HepG2 (cell line): ENCODE data around the gene DTNB. TPM values are rescaled to one million over a fixed set of nuclear protein-coding genes. Genes with fewer than 3 reads are reported as not detected.

Source experiments
- DZIP1 ChIP-seq: sonication (generic); formaldehyde crosslinking; IDR thresholded peaks from 2 replicates; pipeline ENCODE4 v1.5.0; 2020; ENCODE audit warnings: mild to moderate bottlenecking, missing genetic modification reagents
- HNF1B ChIP-seq: sonication (generic); formaldehyde crosslinking; IDR thresholded peaks from 2 replicates; pipeline ENCODE4 v1.5.1; 2020; ENCODE audit warnings: mild to moderate bottlenecking, moderate library complexity, missing genetic modification reagents
- HNF4A ChIP-seq: sonication (generic); formaldehyde crosslinking; IDR thresholded peaks from 2 replicates; pipeline ENCODE4 v1.4.0; 2020; ENCODE audit warnings: missing genetic modification reagents
- HOXA9 ChIP-seq: sonication (generic); formaldehyde crosslinking; IDR thresholded peaks from 2 replicates; pipeline ENCODE4 v1.8.1; 2022; ENCODE audit warnings: missing genetic modification reagents, mild to moderate bottlenecking, moderate library complexity, borderline replicate concordance
- LRRFIP1 ChIP-seq: sonication (generic); formaldehyde crosslinking; conservative IDR thresholded peaks from 2 replicates; pipeline ENCODE4 v1.4.0; 2020; ENCODE audit warnings: missing genetic modification reagents
- MAF1 ChIP-seq: sonication (generic); formaldehyde crosslinking; IDR thresholded peaks from 2 replicates; pipeline ENCODE4 v1.5.0; 2020; ENCODE audit warnings: missing genetic modification reagents, borderline replicate concordance
- MEIS1 ChIP-seq: sonication (generic); formaldehyde crosslinking; IDR thresholded peaks from 2 replicates; pipeline ENCODE4 v1.9.0; 2021; ENCODE audit warnings: mild to moderate bottlenecking, missing genetic modification reagents, moderate library complexity, borderline replicate concordance
- MYC ChIP-seq: sonication (generic); formaldehyde crosslinking; IDR thresholded peaks from 2 replicates; pipeline ENCODE4 v1.9.0; 2021; ENCODE audit warnings: missing genetic modification reagents, borderline replicate concordance
- SAP130 ChIP-seq: IDR thresholded peaks from 2 replicates; pipeline ENCODE4 v1.6.1; 2016; ENCODE audit warnings: low read depth
- THAP11 ChIP-seq: IDR thresholded peaks from 2 replicates; pipeline ENCODE4 v1.6.1; 2016; ENCODE audit warnings: missing biosample characterization, missing genetic modification reagents
- UBTF ChIP-seq: sonication (generic); formaldehyde crosslinking; IDR thresholded peaks from 2 replicates; pipeline ENCODE4 v1.4.0; 2020; ENCODE audit warnings: mild to moderate bottlenecking, missing genetic modification reagents
- ZNF10 ChIP-seq: sonication (generic); formaldehyde crosslinking; IDR thresholded peaks from 2 replicates; pipeline ENCODE4 v1.4.0; 2020; ENCODE audit warnings: mild to moderate bottlenecking, low read depth, missing genetic modification reagents, borderline replicate concordance
- ZNF180 ChIP-seq: sonication (generic); formaldehyde crosslinking; IDR thresholded peaks from 2 replicates; pipeline ENCODE4 v1.4.0; 2020; ENCODE audit warnings: low read depth, missing genetic modification reagents, borderline replicate concordance
- ZNF331 ChIP-seq: sonication (generic); formaldehyde crosslinking; IDR thresholded peaks from 2 replicates; pipeline ENCODE4 v1.4.0; 2020; ENCODE audit warnings: missing genetic modification reagents
- ZNF343 ChIP-seq: sonication (generic); formaldehyde crosslinking; IDR thresholded peaks from 2 replicates; pipeline ENCODE4 v1.4.0; 2020; ENCODE audit warnings: mild to moderate bottlenecking, missing genetic modification reagents
- ZNF430 ChIP-seq: sonication (generic); formaldehyde crosslinking; IDR thresholded peaks from 2 replicates; pipeline ENCODE4 v1.9.0; 2021; ENCODE audit warnings: mild to moderate bottlenecking, missing genetic modification reagents
- ZNF44 ChIP-seq: sonication (generic); formaldehyde crosslinking; IDR thresholded peaks from 2 replicates; pipeline ENCODE4 v1.5.1; 2020; ENCODE audit warnings: mild to moderate bottlenecking, missing genetic modification reagents
- ZNF501 ChIP-seq: sonication (generic); formaldehyde crosslinking; IDR thresholded peaks from 2 replicates; pipeline ENCODE4 v1.5.1; 2020; ENCODE audit warnings: mild to moderate bottlenecking, moderate library complexity, missing genetic modification reagents
- ZNF557 ChIP-seq: sonication (generic); formaldehyde crosslinking; IDR thresholded peaks from 2 replicates; pipeline ENCODE4 v1.4.0; 2020; ENCODE audit warnings: missing genetic modification reagents
- ZNF775 ChIP-seq: sonication (generic); formaldehyde crosslinking; IDR thresholded peaks from 2 replicates; pipeline ENCODE4 v1.4.0; 2020; ENCODE audit warnings: missing genetic modification reagents, mild to moderate bottlenecking, moderate library complexity, borderline replicate concordance
- ZSCAN30 ChIP-seq: sonication (generic); formaldehyde crosslinking; IDR thresholded peaks from 2 replicates; pipeline ENCODE4 v1.5.0; 2020; ENCODE audit warnings: mild to moderate bottlenecking, missing genetic modification reagents
- polyA plus RNA-seq, 8 experiments: library from polyadenylated mRNA; depleted of rRNA in 3 of 8; stranded (reverse) in 7 of 8; unstranded in 1 of 8; fragments of >200 nt; fragmentation: Illumina TruSeq in 4 of 8; extraction: Trizol in 4 of 8; gene quantifications; 2 replicates each; pipeline versions ENCODE4 v1.2.1 to v1.2.3, GENCODE V29; 2011 to 2016; ENCODE audit warnings: low read depth in 4 of 8, missing spikeins in 1 of 8, mixed read lengths in 1 of 8; ENCODE audit not compliant: insufficient read depth in 1 of 8
- total RNA-seq, 5 experiments: library from RNA; depleted of rRNA; stranded (reverse); fragments of >200 nt; fragmentation: Illumina TruSeq; extraction: Trizol; gene quantifications; 2 replicates each; pipeline ENCODE4 v1.2.3, GENCODE V29; 2016; ENCODE audit warnings: low read depth in 1 of 5

Gene DTNB
- total and polyA plus RNA-seq, 2 of the 13 experiments (the other 11 are each of a cell fraction or from before 2014, with no cell fraction given), result 14.4 to 23.9 TPM

GRCh38 chr2:25674077-25674362 lies 643 bp upstream of the DTNB start (continued):
- TF ChIP-seq MYC (CRISPR knock-in tag) (no peak), HOXA9 (CRISPR knock-in tag) (no peak), ZNF430 (CRISPR knock-in tag) (no peak), THAP11 (CRISPR knock-in tag) (no peak), ZNF180 (no peak), ZNF557 (no peak), ZNF10 (CRISPR knock-in tag) (0 out of 2 replicates have a peak, but pooled peaks have one; percentile 1), HNF1B (CRISPR knock-in tag) (0 out of 2 replicates have a peak, but pooled peaks have one; percentile 56), LRRFIP1 (no peak), MAF1 (CRISPR knock-in tag) (no peak), SAP130 (CRISPR knock-in tag) (no peak), DZIP1 (no peak), UBTF (CRISPR knock-in tag) (no peak), ZNF331 (CRISPR knock-in tag) (no peak), HNF4A (CRISPR knock-in tag) (no peak), ZSCAN30 (CRISPR knock-in tag) (no peak), MEIS1 (CRISPR knock-in tag) (0 out of 2 replicates have a peak, but pooled peaks have one; percentile 14), ZNF44 (CRISPR knock-in tag) (no peak), ZNF775 (CRISPR knock-in tag) (no peak), ZNF501 (CRISPR knock-in tag) (peak; percentile 6; the same call in 1 of the 2 replicates), ZNF343 (CRISPR knock-in tag) (0 out of 2 replicates have a peak, but pooled peaks have one; percentile 23)
